Heart right ventricle (tissue), 16 donors: Measurements from ENCODE around the gene PDE4D. TPM values are rescaled to one million over a fixed set of nuclear protein-coding genes. Genes with fewer than 3 reads are reported as not detected.

ENCODE experiments used
- ATAC-seq, 8 donors: fragments of 200-7000 bp; cut with Tn5 transposase; one replicate each; pipeline ENCODE4 v1.9.1; 2020; ENCODE audit warnings: mild to moderate bottlenecking in 8 of 8, moderate library complexity in 8 of 8, moderate number of reproducible peaks in 1 of 8
- DNase-seq, 2 donors: peaks; one replicate each; pipeline ENCODE4 v3.0.0-alpha.2; 2020
- H3K27ac ChIP-seq, 10 donors: fragments of 200-600 bp; sonication (generic) in 2 of 10; one replicate each; pipeline versions ENCODE4 v1.5.0 to v1.8.0; 2020 to 2022; ENCODE audit warnings: mild to moderate bottlenecking in 3 of 10
- H3K27me3 ChIP-seq, 7 donors: fragments of 200-600 bp; one replicate each; pipeline ENCODE4 v1.8.0; 2021 to 2022; ENCODE audit warnings: mild to moderate bottlenecking in 2 of 7
- H3K36me3 ChIP-seq, 9 donors: fragments of 200-600 bp; sonication (generic) in 1 of 9; one replicate each; pipeline versions ENCODE4 v1.5.0 to v1.8.0; 2020 to 2022; ENCODE audit warnings: mild to moderate bottlenecking in 2 of 9
- H3K4me1 ChIP-seq, 9 donors: fragments of 200-600 bp; sonication (generic) in 1 of 9; one replicate each; pipeline versions ENCODE4 v1.5.0 to v1.8.0; 2020 to 2022; ENCODE audit warnings: mild to moderate bottlenecking in 4 of 9
- H3K4me3 ChIP-seq, 10 donors: fragments of 200-600 bp; sonication (generic) in 2 of 10; one replicate each; pipeline versions ENCODE4 v1.5.0 to v1.8.0; 2020 to 2022; ENCODE audit warnings: mild to moderate bottlenecking in 7 of 10, moderate library complexity in 2 of 10
- H3K9me3 ChIP-seq, 11 donors: fragments of 200-600 bp in 10 of 11; sonication (generic) in 2 of 11; one replicate each; pipeline versions ENCODE4 v1.5.0 to v1.8.0; 2013 to 2022; ENCODE audit warnings: mild to moderate bottlenecking in 2 of 11, control low read depth in 1 of 11, moderate library complexity in 1 of 11
- CTCF ChIP-seq, 9 donors: fragments of 200-600 bp; sonication (generic) in 2 of 9; IDR thresholded peaks; one replicate each; pipeline versions ENCODE4 v1.5.0 to v1.8.0; 2021 to 2022; ENCODE audit warnings: antibody characterized with exemption in 9 of 9, mild to moderate bottlenecking in 5 of 9, moderate library complexity in 1 of 9
- WGBS, 2 donors: extraction: QIAGEN DNeasy Blood & Tissue Kit; methylation state at CpG; one replicate each; pipeline ENCODE4 v1.1.7; 2013; ENCODE audit warnings: inconsistent platforms in 1 of 2; 5-methylcytosine and 5-hydroxymethylcytosine counted together
- intact Hi-C, 10 donors: fragments of 100-400 bp; cut with DNase I; formaldehyde crosslinking; loops; one replicate each; pipeline versions ENCODE4 v1.11.1 to v1.14.2; 2022
- polyA plus RNA-seq, 2 donors: library from polyadenylated mRNA; stranded (reverse); fragments of 200-250 nt; gene quantifications; one replicate each; pipeline ENCODE4 v1.2.3, GENCODE V29; 2013
- total RNA-seq, 10 donors: library from RNA; stranded (reverse); fragmentation: NEBNext Ultra II Directional in 3 of 10; extraction: Animal tissue kit (Norgen Biotek cat#: 25700) in 3 of 10; gene quantifications; one replicate each; pipeline versions ENCODE4 v1.2.1 to v1.2.4, GENCODE V29; 2021 to 2023
- donor health status: Arrhythmogenic right ventricular cardiomyopathy.
- donor health status: ischemic (EF 13 %, LVEDD 7.1; RV severe dilation, severe dysfunction).
- donor health status: healthy with polysubstance abuse.
- donor health status: DM: no; HTN: yes; CAD: no.
- donor health status: DM: no; HTN: no; CAD: no.
- donor health status: ischemic (EF 25% LVEDD 6.9; RV normal size, moderate dysfunction).
- donor health status: ischemic (EF 25% LVEDD 5.7; RV mildly dilated, moderate dysfunction).
- donor health status: healthy.
- donor health status: DM: yes; HTN: yes; CAD: no.
- donor health status: Ischemic cardiomyopathy.
- donor health status: ischemic (EF 35%, LVEDD 5.7; RV mildly dilated, moderate dysfunction).
- donor health status: nonischemic (EF 11% LVEDD 7.7; RV severe dilation, severe dysfunction).
- donor health status: DM: yes; HTN: yes; CAD: no.
- donor health status: PGD.
- donor health status: ischemic (EF 29% LVEDD 5.4; RV normal size, mild dysfunction).
- donor health status: nonischemic (EF 23%, LVEDD 6.1; RV moderate dilation, normal function).

PDE4D gene
- total and polyA plus RNA-seq, 12 donors = 5.8 to 83.2 (median 39.5) TPM

- Histone ChIP-seq H3K4me3 (no peak overlapping the region), H3K27ac (no peak overlapping the region), H3K9me3 (no peaks in the 10 kb centered on the region), H3K27me3 (no peaks in the 10 kb centered on the region), H3K36me3 (no peaks in the 10 kb centered on the region), H3K4me1 (no peaks in the 10 kb centered on the region)
- no peak for ATAC-seq
- intact Hi-C loops = no loop called here
- TF ChIP-seq CTCF (IDR thresholded peaks at IDR 0.05) = no peak
- WGBS, 2 donors = 38 to 90% methylated on average over 1 of the region's 1 CpG
- DNase-seq = no peak
These were observed 430.6 kb downstream of the PDE4D start for GRCh38 chr5:59462956-59463355.

GRCh38 chr5:59460368-59461153 lies 433.0 kb downstream of the PDE4D start:
- Histone ChIP-seq H3K27ac (no peak overlapping the region), H3K9me3 (no peaks in the 10 kb centered on the region), H3K27me3 (no peaks in the 10 kb centered on the region), H3K36me3 (no peaks in the 10 kb centered on the region), H3K4me3 (no peak overlapping the region), H3K4me1 (no peaks in the 10 kb centered on the region)
- intact Hi-C loops = no loop called here
- peak in 2 of 8 donors; percentile 34 to 39 for ATAC-seq
- TF ChIP-seq CTCF (IDR thresholded peaks at IDR 0.05) = no peak
- WGBS, 2 donors = 64 to 68% methylated on average over 4 of the region's 4 CpGs
- peak in 1 of 2 donors; percentile 6 for DNase-seq

GRCh38 chr5:59458966-59459729 lies 434.4 kb downstream of the PDE4D start:
- Histone ChIP-seq H3K27ac (no peak overlapping the region), H3K4me3 (no peak overlapping the region), H3K27me3 (no peaks in the 10 kb centered on the region), H3K9me3 (no peaks in the 10 kb centered on the region), H3K36me3 (no peaks in the 10 kb centered on the region), H3K4me1 (no peaks in the 10 kb centered on the region)
- ATAC-seq = no peak
- intact Hi-C loops = no loop called here
- DNase-seq = no peak
- no peak for TF ChIP-seq CTCF (IDR thresholded peaks at IDR 0.05)
- WGBS, 2 donors = 95% methylated on average over 3 of the region's 3 CpGs

DNA sequence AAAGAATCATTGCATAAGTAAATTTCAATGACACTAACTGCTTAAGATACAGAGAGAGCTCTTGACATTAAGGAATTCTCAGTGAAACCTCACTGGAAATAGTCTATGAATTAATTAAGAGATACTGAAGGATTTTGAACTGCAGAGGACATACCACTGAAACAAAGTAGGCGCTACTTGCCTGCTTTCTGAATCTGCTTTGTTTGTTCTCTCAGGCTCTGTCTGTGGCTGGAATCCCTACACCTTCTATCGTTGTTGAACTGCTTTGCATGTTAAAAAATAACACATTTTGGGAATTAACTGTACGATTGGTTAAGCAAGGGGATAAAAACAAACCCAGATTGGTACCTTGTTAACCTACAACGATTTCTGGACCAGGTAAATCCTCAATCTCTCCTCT lies 435.2 kb downstream of the PDE4D start:
- WGBS, 2 donors = 78 to 85% methylated on average over 4 of the region's 4 CpGs
- no peak for TF ChIP-seq CTCF (IDR thresholded peaks at IDR 0.05)

More for the DNA sequence above, 435.2 kb downstream of the PDE4D start:
- Histone ChIP-seq H3K27me3 (no peaks in the 10 kb centered on the region), H3K27ac (no peak overlapping the region), H3K36me3 (no peaks in the 10 kb centered on the region), H3K4me3 (no peak overlapping the region), H3K9me3 (no peaks in the 10 kb centered on the region), H3K4me1 (no peaks in the 10 kb centered on the region)
- DNase-seq = no peak
- ATAC-seq = no peak
- intact Hi-C loops = no loop called here
